H1 (cell line): Measurements from ENCODE around the gene ZNF14. TPM values are rescaled to one million over a fixed set of nuclear protein-coding genes. Genes with fewer than 3 reads are reported as not detected.

Source experiments
- CTCF ChIA-PET: fragments of 300-600 bp; sonication (Branson Sonifier 250); formaldehyde crosslinking; loops from one replicate; lab custom pipeline; 2021; ENCODE audit not compliant: partially characterized antibody; lab: Charles Lee
- POLR2A ChIA-PET: fragments of 300-600 bp; sonication (Branson Sonifier 250); formaldehyde crosslinking; loops from one replicate; lab custom pipeline; 2021; ENCODE audit warnings: inconsistent platforms; ENCODE audit not compliant: partially characterized antibody; lab: Charles Lee
- DNase-seq, 2 experiments: peaks; one replicate each; pipeline versions ENCODE4 v3.0.0 to v3.0.0-alpha.2; 2010 to 2022; ENCODE audit warnings: low spot score in 2 of 2, low read depth in 1 of 2, mixed read lengths in 1 of 2
- FAIRE-seq: peaks from 2 replicates; lab custom pipeline; 2011; peaks lifted over from hg19 to GRCh38; lab: Jason Lieb, UNC
- H2AFZ ChIP-seq: 2 replicates; pipeline ENCODE4 v1.8.1; 2012; ENCODE audit warnings: low read length, inconsistent platforms
- H2AK5ac ChIP-seq: 2 replicates; pipeline ENCODE4 v1.6.1; 2013; ENCODE audit warnings: low read depth, low read length
- H2BK120ac ChIP-seq: replicated peaks from 2 replicates; pipeline ENCODE3; 2013; ENCODE audit warnings: low read depth, low read length, inconsistent platforms
- H2BK12ac ChIP-seq: 2 replicates; pipeline ENCODE4 v1.6.1; 2013; ENCODE audit warnings: low read depth, low read length
- H2BK15ac ChIP-seq: 2 replicates; pipeline ENCODE4 v1.6.1; 2013; ENCODE audit warnings: low read length
- H2BK20ac ChIP-seq: 2 replicates; pipeline ENCODE4 v1.6.1; 2013; ENCODE audit warnings: low read length
- H2BK5ac ChIP-seq: 2 replicates; pipeline ENCODE4 v1.6.1; 2013; ENCODE audit warnings: low read depth, low read length
- H3K14ac ChIP-seq: 2 replicates; pipeline ENCODE4 v1.6.1; 2013; ENCODE audit warnings: inconsistent platforms; ENCODE audit not compliant: insufficient read length
- H3K18ac ChIP-seq: 2 replicates; pipeline ENCODE4 v1.6.1; 2013; ENCODE audit warnings: low read length; ENCODE audit errors: extremely low read depth
- H3K23ac ChIP-seq: 2 replicates; pipeline ENCODE4 v1.6.1; 2013; ENCODE audit warnings: inconsistent platforms; ENCODE audit not compliant: insufficient read length
- H3K23me2 ChIP-seq: 2 replicates; pipeline ENCODE4 v1.6.1; 2013; ENCODE audit warnings: low read depth, low read length
- H3K27ac ChIP-seq: 2 replicates; pipeline ENCODE4 v1.6.1; 2011; ENCODE audit warnings: low read depth, low read length, inconsistent platforms
- H3K27me3 ChIP-seq, 4 experiments: replicated peaks in 1 of 4; 1 replicate in 1 of 4; 2 replicates in 3 of 4; pipeline versions ENCODE4 v1.6.1 to v1.8.1; 2011 to 2013; ENCODE audit warnings: low read length in 3 of 4, mild to moderate bottlenecking in 3 of 4, inconsistent platforms in 2 of 4, mixed read lengths in 2 of 4, moderate library complexity in 1 of 4; ENCODE audit not compliant: control insufficient read depth in 3 of 4, insufficient read depth in 3 of 4; ENCODE audit errors: extremely low read depth in 1 of 4
- H3K36me3 ChIP-seq, 4 experiments: 2 replicates each; pipeline versions ENCODE4 v1.6.1 to v1.8.1; 2011 to 2013; ENCODE audit warnings: mild to moderate bottlenecking in 4 of 4, low read length in 3 of 4, moderate library complexity in 2 of 4, control low read depth in 1 of 4, inconsistent platforms in 1 of 4; ENCODE audit not compliant: insufficient read depth in 4 of 4, control insufficient read depth in 2 of 4
- H3K4ac ChIP-seq: replicated peaks from 2 replicates; pipeline ENCODE3; 2013; ENCODE audit warnings: low read length, low read depth, mixed read lengths, inconsistent platforms; ENCODE audit not compliant: insufficient read length
- H3K4me1 ChIP-seq, 4 experiments: replicated peaks in 1 of 4; 1 replicate in 1 of 4; 2 replicates in 3 of 4; pipeline versions ENCODE4 v1.6.1 to v1.8.1; 2011 to 2013; ENCODE audit warnings: low read length in 3 of 4, inconsistent platforms in 2 of 4, mixed read lengths in 1 of 4; ENCODE audit not compliant: insufficient read depth in 4 of 4, control insufficient read depth in 3 of 4
- H3K4me2 ChIP-seq, 2 experiments: 2 replicates each; pipeline versions ENCODE4 v1.6.1 to v1.8.1; 2011 to 2013; ENCODE audit warnings: low read depth in 2 of 2, low read length in 2 of 2, control low read depth in 1 of 2, inconsistent platforms in 1 of 2, mild to moderate bottlenecking in 1 of 2; ENCODE audit not compliant: insufficient read depth in 1 of 2
- H3K4me3 ChIP-seq, 4 experiments: fragments of 200-600, 300-600 bp in 1 of 4; sonication (generic), shearing (Covaris generic), sonication (Bioruptor Twin) in 1 of 4; 2 replicates each; pipeline versions ENCODE4 v1.5.1 to v1.8.1; 2011 to 2016; ENCODE audit warnings: low read length in 4 of 4, low read depth in 3 of 4, control low read depth in 2 of 4, inconsistent platforms in 2 of 4, mild to moderate bottlenecking in 2 of 4, mixed read lengths in 1 of 4, moderate library complexity in 1 of 4; ENCODE audit not compliant: insufficient read depth in 2 of 4; ENCODE audit errors: extremely low read depth in 1 of 4
- H3K56ac ChIP-seq: replicated peaks from 2 replicates; pipeline ENCODE3; 2013; ENCODE audit warnings: low read depth, mild to moderate bottlenecking, mixed read lengths, low read length, inconsistent platforms; ENCODE audit not compliant: insufficient read length
- H3K79me1 ChIP-seq: 2 replicates; pipeline ENCODE4 v1.6.1; 2013; ENCODE audit warnings: low read depth, low read length, control low read depth
- H3K79me2 ChIP-seq, 2 experiments: 2 replicates each; pipeline versions ENCODE4 v1.6.1 to v1.8.1; 2012 to 2013; ENCODE audit warnings: low read length in 2 of 2, mild to moderate bottlenecking in 2 of 2, inconsistent platforms in 1 of 2; ENCODE audit not compliant: insufficient read depth in 2 of 2, control insufficient read depth in 1 of 2
- H3K9ac ChIP-seq, 4 experiments: replicated peaks in 1 of 4; 1 replicate in 1 of 4; 2 replicates in 3 of 4; pipeline versions ENCODE4 v1.6.1 to v1.8.1; 2011 to 2013; ENCODE audit warnings: low read depth in 3 of 4, low read length in 3 of 4, control low read depth in 2 of 4, mild to moderate bottlenecking in 2 of 4, moderate library complexity in 2 of 4, inconsistent platforms in 1 of 4; ENCODE audit errors: extremely low read depth in 1 of 4
- H3K9me3 ChIP-seq, 2 experiments: 2 replicates each; pipeline versions ENCODE4 v1.6.1 to v1.8.1; 2012 to 2013; ENCODE audit warnings: mild to moderate bottlenecking in 2 of 2, moderate library complexity in 2 of 2, control low read depth in 1 of 2, inconsistent platforms in 1 of 2, low read depth in 1 of 2, low read length in 1 of 2, mixed read lengths in 1 of 2; ENCODE audit not compliant: insufficient read depth in 2 of 2
- H4K20me1 ChIP-seq, 2 experiments: replicated peaks in 1 of 2; 2 replicates each; pipeline versions ENCODE3 to v1.8.1; 2011 to 2013; ENCODE audit warnings: inconsistent platforms in 2 of 2, low read length in 2 of 2, mild to moderate bottlenecking in 1 of 2; ENCODE audit not compliant: insufficient read depth in 2 of 2, control insufficient read depth in 1 of 2
- H4K5ac ChIP-seq: 2 replicates; pipeline ENCODE4 v1.6.1; 2013; ENCODE audit warnings: low read length, low read depth, mixed read lengths, inconsistent platforms; ENCODE audit not compliant: insufficient read length
- H4K8ac ChIP-seq: 2 replicates; pipeline ENCODE4 v1.8.0; 2013; ENCODE audit warnings: mild to moderate bottlenecking, moderate library complexity, low read length, inconsistent platforms; ENCODE audit not compliant: insufficient read depth; ENCODE audit errors: extremely low read depth
- H4K91ac ChIP-seq: replicated peaks from 2 replicates; pipeline ENCODE3; 2013; ENCODE audit warnings: low read length, mixed read lengths, inconsistent platforms; ENCODE audit not compliant: insufficient read length
- ASH2L ChIP-seq: fragments of 200-600, 300-600 bp; sonication (generic); IDR thresholded peaks from one replicate; pipeline ENCODE4 v1.7.1; 2017; ENCODE audit warnings: low read length
- EP300 ChIP-seq, 2 experiments: IDR thresholded peaks; 1 replicate in 1 of 2; 2 replicates in 1 of 2; pipeline ENCODE4 v1.6.1; 2011 to 2012; ENCODE audit warnings: low read depth in 2 of 2, low read length in 2 of 2, mild to moderate bottlenecking in 2 of 2, borderline replicate concordance in 1 of 2, inconsistent platforms in 1 of 2, moderate library complexity in 1 of 2
- JUN ChIP-seq: IDR thresholded peaks from 2 replicates; pipeline ENCODE4 v1.6.1; 2011; ENCODE audit warnings: low read depth, mild to moderate bottlenecking, improper control_type of control experiment, low read length
- NANOG ChIP-seq: IDR thresholded peaks from 2 replicates; pipeline ENCODE4 v1.6.1; 2011; ENCODE audit warnings: low read length, low read depth, mild to moderate bottlenecking, inconsistent platforms; ENCODE audit not compliant: insufficient read depth, poor library complexity, severe bottlenecking
- NRF1 ChIP-seq: IDR thresholded peaks from 2 replicates; pipeline ENCODE4 v1.6.1; 2011; ENCODE audit warnings: mild to moderate bottlenecking, low read depth, low read length, improper control_type of control experiment
- RNF2 ChIP-seq: fragments of 200-900, 300-1000 bp; sonication (generic); IDR thresholded peaks from 2 replicates; pipeline ENCODE4 v1.7.1; 2016; ENCODE audit warnings: borderline replicate concordance, low read depth, mild to moderate bottlenecking, antibody characterized with exemption, low read length; ENCODE audit not compliant: poor library complexity, severe bottlenecking; ENCODE audit errors: missing control alignments
- SAP30 ChIP-seq: fragments of 300-600 bp; sonication (generic); IDR thresholded peaks from 2 replicates; pipeline ENCODE4 v1.7.1; 2012; ENCODE audit warnings: low read length, moderate library complexity, mild to moderate bottlenecking, inconsistent platforms; ENCODE audit not compliant: insufficient read depth, insufficient replicate concordance
- SIN3A ChIP-seq, 2 experiments: IDR thresholded peaks in 1 of 2; conservative IDR thresholded peaks in 1 of 2; 2 replicates each; pipeline ENCODE4 v1.6.1; 2011 to 2012; ENCODE audit warnings: low read length in 2 of 2, improper control_type of control experiment in 1 of 2, low read depth in 1 of 2, mild to moderate bottlenecking in 1 of 2
- SRF ChIP-seq: IDR thresholded peaks from 2 replicates; pipeline ENCODE4 v1.6.1; 2011; ENCODE audit warnings: mild to moderate bottlenecking, low read depth, low read length, moderate library complexity
- YY1 ChIP-seq: IDR thresholded peaks from 2 replicates; pipeline ENCODE4 v1.6.1; 2011; ENCODE audit warnings: low read depth, mild to moderate bottlenecking, low read length
- WGBS, 2 experiments: shearing (Covaris generic) in 1 of 2; methylation state at CpG; one replicate each; pipeline versions ENCODE4 v1.1.6 to v1.1.7; 2013 to 2015; ENCODE audit warnings: low lambda C conversion rate in 2 of 2, mixed read lengths in 2 of 2, inconsistent platforms in 1 of 2, low coverage in 1 of 2, missing lambda C conversion rate in 1 of 2; ENCODE audit not compliant: insufficient replicate concordance in 2 of 2, insufficient coverage in 1 of 2, insufficient read length in 1 of 2; ENCODE audit errors: extremely low coverage in 1 of 2, missing lambda C conversion rate in 1 of 2; 5-methylcytosine and 5-hydroxymethylcytosine counted together
- polyA plus RNA-seq, 7 experiments: library from polyadenylated mRNA; depleted of rRNA in 3 of 7; stranded (reverse) in 5 of 7; unstranded in 2 of 7; fragments of >200 nt in 5 of 7; fragments of 200-250 nt in 2 of 7; gene quantifications; 1 replicate in 5 of 7; 2 replicates in 1 of 7; 4 replicates in 1 of 7; pipeline versions ENCODE4 v1.2.1 to v1.2.3, GENCODE V29; 2011 to 2013; ENCODE audit warnings: missing spikeins in 2 of 7, mixed read lengths in 2 of 7
- total RNA-seq: library from RNA; stranded (reverse); fragmentation: NEBNext Ultra II Directional; extraction: Animal tissue kit (Norgen Biotek cat#: 25700); gene quantifications from 2 replicates; pipeline ENCODE4 v1.2.1, GENCODE V29; 2021

ZNF14 gene
- total and polyA plus RNA-seq, 2 of the 8 experiments (the other 6 are each of a cell fraction or from before 2014, with no cell fraction given) = 1.00 to 7.4 TPM

DNA sequence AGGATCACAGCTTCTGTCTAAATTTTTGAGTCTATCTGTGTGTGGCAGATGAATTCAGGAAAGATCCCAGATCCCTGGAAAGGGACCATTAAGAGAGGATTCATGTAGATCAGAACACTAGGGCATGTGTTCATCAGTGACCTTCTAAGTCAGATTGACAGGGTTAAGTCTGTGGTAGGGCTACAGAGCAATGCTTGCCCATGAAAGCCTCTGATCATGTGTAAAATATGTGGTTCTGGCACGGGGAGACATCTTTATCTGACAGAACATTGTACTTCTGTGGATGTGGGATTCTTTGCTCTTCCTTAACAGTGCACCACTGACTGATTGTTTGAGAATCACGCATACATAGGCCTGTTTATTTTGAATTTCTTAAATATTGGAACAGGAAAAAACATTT lies 45.8 kb upstream of the ZNF14 start:
- Histone ChIP-seq H3K27ac (no peak overlapping the region), H3K4ac (no peak overlapping the region), H2BK5ac (no peak overlapping the region), H2AFZ (no peak overlapping the region), H4K8ac (no peak overlapping the region), H2AK5ac (no peak overlapping the region), H3K23me2 (peaks cover 9% of the 10 kb centered on the region), H3K36me3 (no peaks in the 10 kb centered on the region), H2BK12ac (no peak overlapping the region), H3K4me3 (no peak overlapping the region), H3K79me2 (peaks cover 0 to 12% of the 10 kb centered on the region in 2 experiments; a peak in 2 of 4 replicates), H4K20me1 (no peaks in the 10 kb centered on the region), H3K9me3 (no peaks in the 10 kb centered on the region), H3K14ac (no peak overlapping the region), H3K4me2 (no peak overlapping the region), H3K9ac (no peak overlapping the region), H3K4me1 (peaks cover 0 to 7% (median 0%) of the 10 kb centered on the region in 4 experiments; a peak in 2 of 7 replicates), H3K79me1 (no peaks in the 10 kb centered on the region; the same call in none of the 2 replicates), H4K91ac (no peak overlapping the region), H2BK15ac (no peak overlapping the region), H2BK20ac (no peak overlapping the region), H3K27me3 (no peaks in the 10 kb centered on the region), H3K23ac (no peak overlapping the region), H3K56ac (no peak overlapping the region), H2BK120ac (no peak overlapping the region), H3K18ac (no peak overlapping the region), H4K5ac (no peak overlapping the region)
- ChIA-PET POLR2A (interaction anchor here (0.5 to 4.5 kb wide), 4 partner anchors 10 to 272 kb away, joined by 3 to 36 read pairs (median 6); partner anchors contain the start of genes ZNF253 and ZNF93), CTCF (interaction anchor here (1.0 to 1.8 kb wide), 3 partner anchors 11 to 182 kb away, joined by 3 to 6 read pairs (median 5); no protein-coding TSS in a partner anchor)
- no peak for FAIRE-seq
- WGBS, 2 experiments = 93% methylated on average over 2 of the region's 2 CpGs; no CpG with 5 or more reads in 1 of the 2 experiments
- no peak for DNase-seq
- no peak for TF ChIP-seq RNF2
- no peak for TF ChIP-seq ASH2L
- TF ChIP-seq SIN3A (conservative IDR thresholded peaks at IDR 0.05 in 1 of 2, IDR thresholded peaks at IDR 0.05 in 1 of 2; ENCODE audit: low read depth in 1 of 2, low read length in 2 of 2) = no peak
- no peak for TF ChIP-seq JUN
- TF ChIP-seq SAP30 = no peak
- no peak for TF ChIP-seq NANOG
- no peak for TF ChIP-seq EP300 (IDR thresholded peaks at IDR 0.05; ENCODE audit: borderline replicate concordance in 1 of 2, low read depth in 2 of 2, low read length in 2 of 2)
- TF ChIP-seq YY1 = no peak
- no peak for TF ChIP-seq NRF1
- no peak for TF ChIP-seq SRF
